ENCODE measurements around the gene PCNX3. TPM values are rescaled to one million over a fixed set of nuclear protein-coding genes. Genes with fewer than 3 reads are reported as not detected.

Gene PCNX3
- total RNA-seq, 1 experiment from 2014 or later: 50.4 TPM

DNA sequence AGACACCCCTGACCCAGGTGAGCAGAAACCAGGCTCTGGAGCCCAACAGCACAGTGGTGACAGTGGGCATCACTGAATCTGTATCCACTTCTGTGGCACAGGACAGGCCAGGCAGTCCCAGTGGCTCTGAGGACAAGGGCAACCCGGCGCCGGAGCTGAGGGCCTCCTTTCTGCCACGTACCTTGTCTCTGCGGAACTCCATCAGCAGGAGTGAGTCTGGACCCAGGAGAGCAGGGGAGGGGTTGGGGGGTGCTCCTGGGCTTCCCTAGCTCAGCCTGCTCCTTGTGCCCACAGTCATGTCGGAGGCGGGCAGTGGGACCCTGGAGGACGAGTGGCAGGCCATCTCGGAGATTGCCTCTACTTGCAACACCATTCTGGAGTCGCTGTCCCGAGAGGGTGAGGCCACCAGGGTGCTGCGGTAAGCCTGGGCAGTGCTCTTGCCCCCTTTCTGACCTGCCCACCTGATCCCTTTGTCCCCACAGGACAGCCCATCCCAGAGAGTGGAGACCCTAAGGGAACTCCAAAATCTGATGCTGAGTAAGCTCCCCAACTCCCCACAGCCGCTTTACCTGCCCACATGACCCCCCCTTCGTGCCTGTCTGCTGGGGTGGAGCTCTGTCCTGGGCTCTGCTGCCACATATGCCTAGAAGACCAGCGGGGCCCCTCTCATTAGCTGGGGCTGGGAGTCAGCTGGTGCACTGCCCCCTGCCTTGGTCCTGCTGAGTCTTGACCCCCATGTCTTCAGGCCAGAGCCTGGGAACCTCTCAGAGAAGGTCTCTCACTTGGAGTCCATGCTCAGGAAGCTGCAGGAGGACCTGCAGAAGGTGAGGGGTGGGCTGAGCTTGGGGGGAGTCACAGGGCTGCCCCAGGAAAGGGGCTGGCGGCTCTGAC, 34.3 kb downstream of the PCNX3 start:
- TF ChIP-seq POLR2A (IDR thresholded peaks at IDR 0.05; ENCODE audit: borderline replicate concordance, extremely low read depth, insufficient read depth, insufficient read length): no peak
- no peak for TF ChIP-seq ZNF274 (IDR thresholded peaks at IDR 0.05; ENCODE audit: low read depth, low read length)
- no peak for TF ChIP-seq POLR2AphosphoS5 (IDR thresholded peaks at IDR 0.05; ENCODE audit: low read depth, low read length)
- TF ChIP-seq EZH2phosphoT487 (IDR thresholded peaks at IDR 0.05; ENCODE audit: borderline replicate concordance): no peak
- TF ChIP-seq, protein P1, sequence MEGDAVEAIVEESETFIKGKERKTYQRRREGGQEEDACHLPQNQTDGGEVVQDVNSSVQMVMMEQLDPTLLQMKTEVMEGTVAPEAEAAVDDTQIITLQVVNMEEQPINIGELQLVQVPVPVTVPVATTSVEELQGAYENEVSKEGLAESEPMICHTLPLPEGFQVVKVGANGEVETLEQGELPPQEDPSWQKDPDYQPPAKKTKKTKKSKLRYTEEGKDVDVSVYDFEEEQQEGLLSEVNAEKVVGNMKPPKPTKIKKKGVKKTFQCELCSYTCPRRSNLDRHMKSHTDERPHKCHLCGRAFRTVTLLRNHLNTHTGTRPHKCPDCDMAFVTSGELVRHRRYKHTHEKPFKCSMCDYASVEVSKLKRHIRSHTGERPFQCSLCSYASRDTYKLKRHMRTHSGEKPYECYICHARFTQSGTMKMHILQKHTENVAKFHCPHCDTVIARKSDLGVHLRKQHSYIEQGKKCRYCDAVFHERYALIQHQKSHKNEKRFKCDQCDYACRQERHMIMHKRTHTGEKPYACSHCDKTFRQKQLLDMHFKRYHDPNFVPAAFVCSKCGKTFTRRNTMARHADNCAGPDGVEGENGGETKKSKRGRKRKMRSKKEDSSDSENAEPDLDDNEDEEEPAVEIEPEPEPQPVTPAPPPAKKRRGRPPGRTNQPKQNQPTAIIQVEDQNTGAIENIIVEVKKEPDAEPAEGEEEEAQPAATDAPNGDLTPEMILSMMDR (IDR thresholded peaks at IDR 0.05 in 2 of 3, conservative IDR thresholded peaks at IDR 0.05 in 1 of 3; ENCODE audit: borderline replicate concordance in 1 of 3, insufficient read depth in 1 of 3, low read depth in 2 of 3, low read length in 2 of 3): no peak
- no peak for TF ChIP-seq FOSL1 (IDR thresholded peaks at IDR 0.05; ENCODE audit: low read depth)
- TF ChIP-seq SIN3A (IDR thresholded peaks at IDR 0.05; ENCODE audit: low read depth): no peak
- TF ChIP-seq TCF7L2 (IDR thresholded peaks at IDR 0.05; ENCODE audit: borderline replicate concordance, extremely low read depth, insufficient read depth, insufficient read length): no peak
- TF ChIP-seq, protein P2, sequence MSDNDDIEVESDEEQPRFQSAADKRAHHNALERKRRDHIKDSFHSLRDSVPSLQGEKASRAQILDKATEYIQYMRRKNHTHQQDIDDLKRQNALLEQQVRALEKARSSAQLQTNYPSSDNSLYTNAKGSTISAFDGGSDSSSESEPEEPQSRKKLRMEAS (IDR thresholded peaks at IDR 0.05): no peak
- TF ChIP-seq JUND (IDR thresholded peaks at IDR 0.05): no peak
- TF ChIP-seq RAD21 (IDR thresholded peaks at IDR 0.05; ENCODE audit: low read depth): no peak
- no peak for TF ChIP-seq SP1 (IDR thresholded peaks at IDR 0.05; ENCODE audit: low read depth)
- TF ChIP-seq, protein P3, sequence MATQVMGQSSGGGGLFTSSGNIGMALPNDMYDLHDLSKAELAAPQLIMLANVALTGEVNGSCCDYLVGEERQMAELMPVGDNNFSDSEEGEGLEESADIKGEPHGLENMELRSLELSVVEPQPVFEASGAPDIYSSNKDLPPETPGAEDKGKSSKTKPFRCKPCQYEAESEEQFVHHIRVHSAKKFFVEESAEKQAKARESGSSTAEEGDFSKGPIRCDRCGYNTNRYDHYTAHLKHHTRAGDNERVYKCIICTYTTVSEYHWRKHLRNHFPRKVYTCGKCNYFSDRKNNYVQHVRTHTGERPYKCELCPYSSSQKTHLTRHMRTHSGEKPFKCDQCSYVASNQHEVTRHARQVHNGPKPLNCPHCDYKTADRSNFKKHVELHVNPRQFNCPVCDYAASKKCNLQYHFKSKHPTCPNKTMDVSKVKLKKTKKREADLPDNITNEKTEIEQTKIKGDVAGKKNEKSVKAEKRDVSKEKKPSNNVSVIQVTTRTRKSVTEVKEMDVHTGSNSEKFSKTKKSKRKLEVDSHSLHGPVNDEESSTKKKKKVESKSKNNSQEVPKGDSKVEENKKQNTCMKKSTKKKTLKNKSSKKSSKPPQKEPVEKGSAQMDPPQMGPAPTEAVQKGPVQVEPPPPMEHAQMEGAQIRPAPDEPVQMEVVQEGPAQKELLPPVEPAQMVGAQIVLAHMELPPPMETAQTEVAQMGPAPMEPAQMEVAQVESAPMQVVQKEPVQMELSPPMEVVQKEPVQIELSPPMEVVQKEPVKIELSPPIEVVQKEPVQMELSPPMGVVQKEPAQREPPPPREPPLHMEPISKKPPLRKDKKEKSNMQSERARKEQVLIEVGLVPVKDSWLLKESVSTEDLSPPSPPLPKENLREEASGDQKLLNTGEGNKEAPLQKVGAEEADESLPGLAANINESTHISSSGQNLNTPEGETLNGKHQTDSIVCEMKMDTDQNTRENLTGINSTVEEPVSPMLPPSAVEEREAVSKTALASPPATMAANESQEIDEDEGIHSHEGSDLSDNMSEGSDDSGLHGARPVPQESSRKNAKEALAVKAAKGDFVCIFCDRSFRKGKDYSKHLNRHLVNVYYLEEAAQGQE (IDR thresholded peaks at IDR 0.05; ENCODE audit: low read depth): no peak
- no peak for TF ChIP-seq CEBPB (IDR thresholded peaks at IDR 0.05; ENCODE audit: low read depth)
- Histone ChIP-seq H4K20me1 (ENCODE audit: insufficient read depth) (no peaks in the 10 kb centered on the region), H3K4me1 (ENCODE audit: control insufficient read depth in 1 of 2, insufficient read depth in 2 of 2, low read length in 2 of 2) (peaks cover 49 to 79% of the 10 kb centered on the region in 2 experiments), H3K27me3 (ENCODE audit: insufficient read depth, low read length) (no peaks in the 10 kb centered on the region), H3K4me2 (ENCODE audit: low read length) (no peak overlapping the region), H3K79me2 (ENCODE audit: insufficient read depth, low read length) (no peaks in the 10 kb centered on the region; the same call in 1 of the 2 replicates), H3K9me2 (ENCODE audit: insufficient read depth) (no peaks in the 10 kb centered on the region), H3K27ac (ENCODE audit: low read depth, low read length) (peak overlapping the region; percentile 96; the same call in 1 of the 2 replicates), H3K9ac (ENCODE audit: low read length) (no peak overlapping the region), H2AFZ (ENCODE audit: low read depth, low read length, poor library complexity, severe bottlenecking) (no peak overlapping the region), H3K4me3 (replicated peaks in 1 of 2; ENCODE audit: low read depth in 1 of 2, low read length in 2 of 2) (no peak overlapping the region), H3K9me3 (ENCODE audit: control insufficient read depth in 1 of 2, insufficient read depth in 1 of 2, low read depth in 1 of 2, low read length in 2 of 2) (no peaks in the 10 kb centered on the region), H3K36me3 (ENCODE audit: control insufficient read depth in 1 of 2, insufficient read depth in 2 of 2, low read length in 2 of 2) (peaks cover 1 to 18% of the 10 kb centered on the region in 2 experiments; a peak in 2 of 4 replicates)
- ChIA-PET CTCF (no interaction called here), POLR2A (no interaction called here), RAD21 (ENCODE audit: low non-redundant PET in 1 of 2, low total read pairs in 2 of 2, uncharacterized antibody in 2 of 2, unreplicated experiment in 2 of 2) (no interaction called here)
- intact Hi-C loops (cut with micrococcal nuclease): no loop called here
- ATAC-seq (no peak), DNase-seq (ENCODE audit: low read depth, low spot score) (no peak)
- no TSS peak for BruUV-seq (replicated peaks)

All from HCT116 (cell line).